HepG2 (cell line): ENCODE measurements around the gene GTF2A1. TPM values are rescaled to one million over a fixed set of nuclear protein-coding genes. Genes with fewer than 3 reads are reported as not detected.

ENCODE experiments used
- ARHGAP35 ChIP-seq: sonication (generic); formaldehyde crosslinking; IDR thresholded peaks from 2 replicates; pipeline ENCODE4 v1.9.0; 2022; ENCODE audit warnings: mild to moderate bottlenecking, inconsistent platforms, moderate library complexity, missing genetic modification reagents, borderline replicate concordance
- BHLHE40 ChIP-seq: IDR thresholded peaks from 2 replicates; pipeline ENCODE4 v1.6.1; 2011; ENCODE audit warnings: low read length, improper control_type of control experiment
- CBX2 ChIP-seq, 2 experiments: fragments of 200-600 bp in 1 of 2; sonication (generic); formaldehyde crosslinking in 1 of 2; IDR thresholded peaks; 2 replicates each; pipeline versions ENCODE4 v1.7.0 to v1.8.1; 2018 to 2022; ENCODE audit warnings: low read depth in 2 of 2, low read length in 1 of 2, mild to moderate bottlenecking in 1 of 2, missing genetic modification reagents in 1 of 2
- HDAC2 ChIP-seq: sonication (generic); formaldehyde crosslinking; IDR thresholded peaks from 2 replicates; pipeline ENCODE4 v1.4.0; 2020; ENCODE audit warnings: missing genetic modification reagents
- HNRNPUL1 ChIP-seq: fragments of 200-400 bp; formaldehyde crosslinking; IDR thresholded peaks from 2 replicates; pipeline ENCODE4 v1.6.1; 2017; ENCODE audit warnings: low read depth, mild to moderate bottlenecking, low read length, moderate library complexity
- KMT2B ChIP-seq: IDR thresholded peaks from 2 replicates; pipeline ENCODE4 v1.6.1; 2016; ENCODE audit warnings: missing genetic modification reagents, missing compliant biosample characterization
- NFATC3 ChIP-seq: sonication (generic); formaldehyde crosslinking; IDR thresholded peaks from 2 replicates; pipeline ENCODE4 v1.5.1; 2020; ENCODE audit warnings: mild to moderate bottlenecking, missing genetic modification reagents
- PRMT3 ChIP-seq: sonication (generic); formaldehyde crosslinking; IDR thresholded peaks from 2 replicates; pipeline ENCODE4 v1.8.1; 2022; ENCODE audit warnings: low read depth, mild to moderate bottlenecking, moderate library complexity, missing genetic modification reagents, borderline replicate concordance
- RBAK ChIP-seq: sonication (generic); formaldehyde crosslinking; IDR thresholded peaks from 2 replicates; pipeline ENCODE4 v1.5.1; 2020; ENCODE audit warnings: mild to moderate bottlenecking, missing genetic modification reagents
- SKIL ChIP-seq: sonication (generic); formaldehyde crosslinking; IDR thresholded peaks from 2 replicates; pipeline ENCODE4 v1.8.0; 2022; ENCODE audit warnings: missing genetic modification reagents, mild to moderate bottlenecking, moderate library complexity, borderline replicate concordance
- TAF1 ChIP-seq: sonication (generic); formaldehyde crosslinking; IDR thresholded peaks from 2 replicates; pipeline ENCODE4 v1.4.0; 2020; ENCODE audit warnings: missing genetic modification reagents
- ZNF354B ChIP-seq: sonication (generic); formaldehyde crosslinking; IDR thresholded peaks from 2 replicates; pipeline ENCODE4 v1.8.0; 2022; ENCODE audit warnings: mild to moderate bottlenecking, missing genetic modification reagents
- ZNF580 ChIP-seq: IDR thresholded peaks from 2 replicates; pipeline ENCODE4 v1.6.1; 2016; ENCODE audit warnings: low read depth, borderline replicate concordance
- ZNF646 ChIP-seq: sonication (generic); formaldehyde crosslinking; IDR thresholded peaks from 2 replicates; pipeline ENCODE4 v1.9.0; 2021; ENCODE audit warnings: mild to moderate bottlenecking, missing genetic modification reagents
- ZNF792 ChIP-seq: IDR thresholded peaks from 2 replicates; pipeline ENCODE4 v1.6.1; 2016
- ZXDC ChIP-seq: sonication (generic); formaldehyde crosslinking; IDR thresholded peaks from 2 replicates; pipeline ENCODE4 v1.5.0; 2020; ENCODE audit warnings: mild to moderate bottlenecking, missing genetic modification reagents
- polyA plus RNA-seq, 8 experiments: library from polyadenylated mRNA; depleted of rRNA in 3 of 8; stranded (reverse) in 7 of 8; unstranded in 1 of 8; fragments of >200 nt; fragmentation: Illumina TruSeq in 4 of 8; extraction: Trizol in 4 of 8; gene quantifications; 2 replicates each; pipeline versions ENCODE4 v1.2.1 to v1.2.3, GENCODE V29; 2011 to 2016; ENCODE audit warnings: low read depth in 4 of 8, missing spikeins in 1 of 8, mixed read lengths in 1 of 8; ENCODE audit not compliant: insufficient read depth in 1 of 8
- total RNA-seq, 5 experiments: library from RNA; depleted of rRNA; stranded (reverse); fragments of >200 nt; fragmentation: Illumina TruSeq; extraction: Trizol; gene quantifications; 2 replicates each; pipeline ENCODE4 v1.2.3, GENCODE V29; 2016; ENCODE audit warnings: low read depth in 1 of 5

Gene GTF2A1
- total and polyA plus RNA-seq, 2 of the 13 experiments (the other 11 are each of a cell fraction or from before 2014, with no cell fraction given): 14.9 to 17.5 TPM

GRCh38 chr14:81220830-81221578, at the start of gene GTF2A1 (continued):
- TF ChIP-seq ZNF354B (CRISPR knock-in tag) (no peak), HDAC2 (CRISPR knock-in tag) (peak; percentile 29; the same call in 1 of the 2 replicates), TAF1 (CRISPR knock-in tag) (peak; percentile 78), ZNF580 (CRISPR knock-in tag) (peak; percentile 56; the same call in 1 of the 2 replicates), ZXDC (peak; percentile 88; the same call in 1 of the 2 replicates), ZNF646 (CRISPR knock-in tag) (no peak), PRMT3 (no peak), ARHGAP35 (peak; percentile 14; the same call in 1 of the 2 replicates), SKIL (CRISPR knock-in tag) (peak; percentile 22; the same call in 1 of the 2 replicates), RBAK (no peak), KMT2B (CRISPR knock-in tag) (peak; percentile 77), NFATC3 (CRISPR knock-in tag) (peak; percentile 84; the same call in 1 of the 2 replicates), ZNF792 (CRISPR knock-in tag) (peak; percentile 68), HNRNPUL1 (no peak), CBX2 (IDR thresholded peaks at IDR 0.05; ENCODE audit: low read depth, low read length) (no peak), CBX2 (CRISPR knock-in tag; IDR thresholded peaks at IDR 0.05; ENCODE audit: low read depth) (0 out of 2 replicates have a peak, but pooled peaks have one; percentile 83), BHLHE40 (peak; percentile 84)
